ENCODE data around the gene NCS1. TPM values are rescaled to one million over a fixed set of nuclear protein-coding genes. Genes with fewer than 3 reads are reported as not detected.

The NCS1 gene
- total and polyA plus RNA-seq, 2 donors (not counting 1 experiment from before 2014, with no cell fraction given): 44.9 to 52.0 TPM

DNA sequence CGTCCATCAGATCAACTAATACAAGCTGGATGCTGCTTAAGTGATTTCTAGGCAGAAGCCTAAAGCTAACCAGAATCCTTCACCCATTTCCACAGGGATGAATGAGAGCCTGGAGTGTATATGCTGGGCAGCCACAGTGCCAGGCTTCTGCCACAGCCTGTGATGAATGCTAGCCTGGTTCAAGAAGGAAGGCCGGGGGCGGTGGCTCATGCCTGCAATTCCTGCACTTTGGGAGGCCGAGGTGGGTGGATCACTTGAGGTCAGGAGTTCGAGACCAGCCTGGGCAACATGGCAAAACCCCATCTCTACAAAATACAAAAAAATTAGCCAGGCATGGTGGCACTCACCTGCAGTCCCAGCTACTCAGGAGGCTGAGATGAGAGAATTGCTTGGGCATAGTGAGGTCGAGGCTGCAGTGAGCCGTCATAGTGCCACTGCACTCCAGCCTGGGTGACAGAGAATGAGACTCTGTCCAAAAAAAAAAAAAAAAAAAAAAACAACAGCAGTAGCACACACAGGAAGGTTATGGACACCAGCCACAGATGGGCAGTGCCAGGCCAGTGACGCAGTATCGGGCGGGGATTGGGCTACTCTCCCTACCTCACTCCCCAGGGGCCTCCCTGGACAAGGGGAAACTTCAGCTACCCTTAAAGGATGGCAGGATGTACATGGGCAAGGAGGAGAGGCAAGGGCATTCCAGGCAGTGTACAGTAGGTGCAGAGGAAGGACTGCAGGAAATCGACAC lies 70.2 kb downstream of the NCS1 start:
- Histone ChIP-seq H3K4me3 (replicated peaks in 1 of 4; ENCODE audit: control extremely low read depth in 1 of 4, insufficient read depth in 1 of 4, low read depth in 3 of 4, low read length in 4 of 4) (no peak overlapping the region), H3K9ac (ENCODE audit: insufficient read depth, low read length) (no peak overlapping the region), H3K9me3 (ENCODE audit: control insufficient read depth, insufficient read depth, low read depth, low read length) (no peaks in the 10 kb centered on the region), H3K36me3 (ENCODE audit: control insufficient read depth, insufficient read depth, low read length) (no peaks in the 10 kb centered on the region), H3K4me1 (ENCODE audit: control insufficient read depth, extremely low read depth, insufficient read depth, low read length) (peaks cover 2% of the 10 kb centered on the region), H3K4me2 (ENCODE audit: extremely low read depth, insufficient read depth, low read length) (no peak overlapping the region), H3K27me3 (ENCODE audit: control insufficient read depth, insufficient read depth, low read length) (no peaks in the 10 kb centered on the region), H3K27ac (ENCODE audit: insufficient read depth, low read length) (no peak overlapping the region), H3K79me2 (ENCODE audit: control insufficient read depth, insufficient read depth, low read length) (no peaks in the 10 kb centered on the region), H4K20me1 (ENCODE audit: control insufficient read depth, extremely low read depth, insufficient read depth, low read length) (no peaks in the 10 kb centered on the region), H2AFZ (ENCODE audit: low read length) (no peak overlapping the region)
- DNase-seq (ENCODE audit: low read depth in 2 of 2): no peak
- no peak for TF ChIP-seq EZH2 (IDR thresholded peaks at IDR 0.05; ENCODE audit: low read length, missing control alignments)
- TF ChIP-seq, protein P1, sequence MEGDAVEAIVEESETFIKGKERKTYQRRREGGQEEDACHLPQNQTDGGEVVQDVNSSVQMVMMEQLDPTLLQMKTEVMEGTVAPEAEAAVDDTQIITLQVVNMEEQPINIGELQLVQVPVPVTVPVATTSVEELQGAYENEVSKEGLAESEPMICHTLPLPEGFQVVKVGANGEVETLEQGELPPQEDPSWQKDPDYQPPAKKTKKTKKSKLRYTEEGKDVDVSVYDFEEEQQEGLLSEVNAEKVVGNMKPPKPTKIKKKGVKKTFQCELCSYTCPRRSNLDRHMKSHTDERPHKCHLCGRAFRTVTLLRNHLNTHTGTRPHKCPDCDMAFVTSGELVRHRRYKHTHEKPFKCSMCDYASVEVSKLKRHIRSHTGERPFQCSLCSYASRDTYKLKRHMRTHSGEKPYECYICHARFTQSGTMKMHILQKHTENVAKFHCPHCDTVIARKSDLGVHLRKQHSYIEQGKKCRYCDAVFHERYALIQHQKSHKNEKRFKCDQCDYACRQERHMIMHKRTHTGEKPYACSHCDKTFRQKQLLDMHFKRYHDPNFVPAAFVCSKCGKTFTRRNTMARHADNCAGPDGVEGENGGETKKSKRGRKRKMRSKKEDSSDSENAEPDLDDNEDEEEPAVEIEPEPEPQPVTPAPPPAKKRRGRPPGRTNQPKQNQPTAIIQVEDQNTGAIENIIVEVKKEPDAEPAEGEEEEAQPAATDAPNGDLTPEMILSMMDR (conservative IDR thresholded peaks at IDR 0.05 in 1 of 2, IDR thresholded peaks at IDR 0.05 in 1 of 2; ENCODE audit: low read depth in 1 of 2, low read length in 2 of 2): no peak

DNA sequence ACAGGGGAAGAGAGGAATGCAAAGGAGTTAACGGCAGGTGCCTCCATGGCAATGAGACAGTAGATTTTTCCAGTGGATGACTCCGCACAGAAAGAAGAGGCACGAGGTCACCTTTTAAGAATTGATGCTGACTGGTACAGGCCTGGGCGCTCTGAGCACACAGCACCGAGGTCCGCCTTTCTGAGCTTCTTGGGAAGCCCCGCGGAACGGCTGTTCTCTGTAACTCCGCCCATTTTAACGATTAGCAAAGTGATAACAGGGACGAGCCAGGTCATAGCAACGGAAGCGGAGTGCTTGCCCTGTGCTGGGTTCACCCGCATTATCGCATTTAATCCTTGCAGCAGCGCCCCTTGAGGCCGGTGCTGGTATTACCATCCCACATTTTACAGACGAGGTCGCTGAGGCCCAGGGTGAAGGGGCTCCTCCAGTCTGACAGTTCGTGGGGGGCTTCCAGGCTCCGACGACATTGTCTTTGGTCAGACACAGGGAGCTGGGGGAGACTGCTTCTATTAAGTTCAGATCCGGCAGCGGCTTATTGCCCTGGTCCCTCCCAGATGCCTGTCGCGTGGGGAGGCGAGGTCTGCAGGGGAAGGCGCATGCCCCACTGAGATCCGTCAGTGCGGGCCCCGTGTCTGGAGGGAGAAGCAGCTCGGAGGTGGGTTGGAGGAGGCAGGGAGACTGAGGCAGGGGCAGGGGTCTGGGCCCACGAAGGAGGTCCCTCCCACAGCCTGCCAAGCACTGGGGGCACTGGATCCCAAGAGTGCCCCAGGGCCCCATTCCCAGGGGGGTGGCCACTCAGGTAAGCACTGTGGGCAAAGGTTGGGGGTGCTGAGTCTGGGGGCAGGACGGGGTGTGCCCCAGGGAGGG lies 71.0 kb downstream of the NCS1 start:
- Histone ChIP-seq H3K79me2 (ENCODE audit: control insufficient read depth, insufficient read depth, low read length) (no peaks in the 10 kb centered on the region), H3K4me1 (ENCODE audit: control insufficient read depth, extremely low read depth, insufficient read depth, low read length) (peaks cover 2% of the 10 kb centered on the region), H3K36me3 (ENCODE audit: control insufficient read depth, insufficient read depth, low read length) (no peaks in the 10 kb centered on the region), H3K4me3 (replicated peaks in 1 of 4; ENCODE audit: control extremely low read depth in 1 of 4, insufficient read depth in 1 of 4, low read depth in 3 of 4, low read length in 4 of 4) (no peak overlapping the region), H3K9me3 (ENCODE audit: control insufficient read depth, insufficient read depth, low read depth, low read length) (no peaks in the 10 kb centered on the region), H3K4me2 (ENCODE audit: extremely low read depth, insufficient read depth, low read length) (no peak overlapping the region), H3K9ac (ENCODE audit: insufficient read depth, low read length) (no peak overlapping the region), H2AFZ (ENCODE audit: low read length) (peak overlapping the region; percentile 49), H3K27ac (ENCODE audit: insufficient read depth, low read length) (no peak overlapping the region), H4K20me1 (ENCODE audit: control insufficient read depth, extremely low read depth, insufficient read depth, low read length) (no peaks in the 10 kb centered on the region), H3K27me3 (ENCODE audit: control insufficient read depth, insufficient read depth, low read length) (no peaks in the 10 kb centered on the region)
- TF ChIP-seq EZH2 (IDR thresholded peaks at IDR 0.05; ENCODE audit: low read length, missing control alignments): no peak
- TF ChIP-seq, protein P1 (conservative IDR thresholded peaks at IDR 0.05 in 1 of 2, IDR thresholded peaks at IDR 0.05 in 1 of 2; ENCODE audit: low read depth in 1 of 2, low read length in 2 of 2): peak; percentile 70 to 88
- DNase-seq (ENCODE audit: low read depth in 2 of 2): peak in 1 of 2 donors; percentile 38

DNA sequence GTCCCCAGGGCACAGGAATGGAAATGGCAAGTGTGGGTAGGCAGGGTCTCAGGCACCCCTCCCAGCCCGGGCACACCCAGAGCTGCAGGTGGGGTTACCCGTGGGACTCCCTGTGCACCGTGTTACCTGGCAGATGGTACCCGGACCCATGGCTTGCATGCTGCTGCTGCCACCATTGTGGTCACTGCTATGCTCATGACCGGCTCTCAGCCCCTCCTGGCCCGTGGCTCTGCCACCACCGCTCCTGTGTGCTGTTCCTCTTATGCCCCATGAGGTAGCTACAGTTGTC lies 71.6 kb downstream of the NCS1 start:
- Histone ChIP-seq H4K20me1 (ENCODE audit: control insufficient read depth, extremely low read depth, insufficient read depth, low read length) (no peaks in the 10 kb centered on the region), H3K79me2 (ENCODE audit: control insufficient read depth, insufficient read depth, low read length) (no peaks in the 10 kb centered on the region), H3K27ac (ENCODE audit: insufficient read depth, low read length) (no peak overlapping the region), H3K9me3 (ENCODE audit: control insufficient read depth, insufficient read depth, low read depth, low read length) (no peaks in the 10 kb centered on the region), H3K9ac (ENCODE audit: insufficient read depth, low read length) (no peak overlapping the region), H3K4me2 (ENCODE audit: extremely low read depth, insufficient read depth, low read length) (no peak overlapping the region), H3K4me3 (replicated peaks in 1 of 4; ENCODE audit: control extremely low read depth in 1 of 4, insufficient read depth in 1 of 4, low read depth in 3 of 4, low read length in 4 of 4) (no peak overlapping the region), H2AFZ (ENCODE audit: low read length) (no peak overlapping the region), H3K36me3 (ENCODE audit: control insufficient read depth, insufficient read depth, low read length) (no peaks in the 10 kb centered on the region), H3K27me3 (ENCODE audit: control insufficient read depth, insufficient read depth, low read length) (no peaks in the 10 kb centered on the region), H3K4me1 (ENCODE audit: control insufficient read depth, extremely low read depth, insufficient read depth, low read length) (peaks cover 2% of the 10 kb centered on the region)
- DNase-seq (ENCODE audit: low read depth in 2 of 2): no peak
- TF ChIP-seq, protein P1 (conservative IDR thresholded peaks at IDR 0.05 in 1 of 2, IDR thresholded peaks at IDR 0.05 in 1 of 2; ENCODE audit: low read depth in 1 of 2, low read length in 2 of 2): no peak
- TF ChIP-seq EZH2 (IDR thresholded peaks at IDR 0.05; ENCODE audit: low read length, missing control alignments): no peak

Measured in fibroblast of lung (primary cell).